Suprapubic skin (tissue), 4 donors: Measurements from ENCODE around the gene DNAJB14. TPM values are rescaled to one million over a fixed set of nuclear protein-coding genes. Genes with fewer than 3 reads are reported as not detected.

Source experiments
- DNase-seq, 2 donors: peaks; one replicate each; pipeline ENCODE4 v3.0.0-alpha.2; 2019; ENCODE audit warnings: low spot score in 2 of 2
- H3K27ac ChIP-seq: fragments of 200-600 bp; sonication (generic); one replicate; pipeline ENCODE4 v1.5.1; 2019
- H3K27me3 ChIP-seq: fragments of 200-600 bp; sonication (generic); one replicate; pipeline ENCODE4 v1.5.1; 2019
- H3K36me3 ChIP-seq: fragments of 200-600 bp; sonication (generic); one replicate; pipeline ENCODE4 v1.5.1; 2019
- H3K4me1 ChIP-seq: fragments of 200-600 bp; sonication (generic); one replicate; pipeline ENCODE4 v1.5.1; 2019
- H3K4me3 ChIP-seq: fragments of 200-600 bp; sonication (generic); one replicate; pipeline ENCODE4 v1.5.1; 2019; ENCODE audit warnings: mild to moderate bottlenecking
- H3K9me3 ChIP-seq: fragments of 200-600 bp; sonication (generic); one replicate; pipeline ENCODE4 v1.5.1; 2019
- EP300 ChIP-seq: sonication (generic); formaldehyde crosslinking; IDR thresholded peaks from one replicate; pipeline ENCODE4 v1.6.1; 2017; ENCODE audit warnings: antibody characterized with exemption
- POLR2A ChIP-seq, 2 donors: fragments of 450-650 bp; IDR thresholded peaks; one replicate each; pipeline ENCODE4 v1.6.1; 2017; ENCODE audit warnings: antibody characterized with exemption in 2 of 2, mild to moderate bottlenecking in 2 of 2, moderate library complexity in 2 of 2
- POLR2AphosphoS5 ChIP-seq, 3 donors: sonication (generic); formaldehyde crosslinking; IDR thresholded peaks; one replicate each; pipeline ENCODE4 v1.6.1; 2017; ENCODE audit warnings: antibody characterized with exemption in 3 of 3
- WGBS: methylation state at CpG from one replicate; pipeline ENCODE4 v1.1.5; 2018; 5-methylcytosine and 5-hydroxymethylcytosine counted together
- total RNA-seq, 4 donors: library from RNA; depleted of rRNA; stranded (reverse); fragments of >200 nt; gene quantifications; one replicate each; pipeline ENCODE4 v1.1.0, GENCODE V29; 2016
- TF ChIP-seq, protein P1 (sequence below), 2 donors: fragments of 200-600 bp in 1 of 2; fragments of 450-650 bp in 1 of 2; sonication (generic) in 1 of 2; IDR thresholded peaks; one replicate each; pipeline ENCODE4 v1.5.1; 2016 to 2019; ENCODE audit warnings: antibody characterized with exemption in 2 of 2, mild to moderate bottlenecking in 1 of 2, moderate library complexity in 1 of 2

DNAJB14 gene
- total RNA-seq = 10 to 100 TPM; 19.4 to 30.9 (median 19.8) TPM

DNA sequence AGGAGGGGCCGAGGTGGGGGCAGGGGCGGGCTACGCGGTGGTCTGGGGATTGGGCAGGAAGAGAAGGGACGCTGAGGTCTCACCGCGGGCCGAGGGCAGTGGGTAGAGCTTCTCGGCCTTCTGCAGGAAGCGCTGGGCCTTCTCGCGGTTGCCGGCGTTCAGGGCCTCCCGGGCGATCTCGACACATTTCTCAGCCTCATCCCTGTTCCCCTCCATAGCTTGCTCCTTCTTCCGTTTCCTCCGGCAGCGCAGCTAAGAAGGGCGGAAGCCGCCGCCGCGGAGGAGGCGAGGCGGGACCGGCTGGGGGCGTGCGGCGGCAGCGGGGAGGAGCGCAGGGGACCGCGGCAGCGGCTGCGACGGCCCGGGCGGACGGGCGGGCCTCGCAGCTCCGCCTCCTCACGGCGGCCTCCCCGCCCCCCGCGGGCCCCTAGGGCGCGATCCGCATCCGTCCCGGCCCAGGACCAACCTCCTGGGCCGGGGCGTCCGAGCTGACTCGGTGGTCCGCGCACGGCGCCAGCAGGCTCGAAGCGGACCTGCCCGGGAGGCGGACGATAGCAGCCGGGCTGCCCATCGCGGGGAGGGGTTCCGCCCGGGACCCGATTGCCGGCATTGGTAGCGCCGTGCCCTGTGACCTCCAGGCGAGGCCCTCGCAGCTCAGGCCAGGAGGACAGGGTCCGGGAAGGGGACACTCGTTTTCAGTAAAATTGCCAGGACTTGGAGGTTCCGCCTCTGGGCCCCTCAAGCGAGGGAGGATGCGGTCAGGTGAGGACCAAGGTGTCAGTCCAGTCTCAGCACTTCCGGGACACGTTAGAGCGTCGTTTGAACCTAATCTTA, at the start of gene DNAJB14:
Gene DNAJB14 (minus strand): TSS at position 263 of the 834 bp plus-strand sequence. CDS start 47 bp downstream, at position 216.
- WGBS = under 1% methylated on average over 33 of the region's 87 CpGs
- TF ChIP-seq POLR2A (IDR thresholded peaks at IDR 0.05) (peak in 1 of 2 donors; percentile 60), EP300 (no peak), POLR2AphosphoS5 (IDR thresholded peaks at IDR 0.05) (peak in 1 of 3 donors; percentile 44)
- TF ChIP-seq, protein P1, sequence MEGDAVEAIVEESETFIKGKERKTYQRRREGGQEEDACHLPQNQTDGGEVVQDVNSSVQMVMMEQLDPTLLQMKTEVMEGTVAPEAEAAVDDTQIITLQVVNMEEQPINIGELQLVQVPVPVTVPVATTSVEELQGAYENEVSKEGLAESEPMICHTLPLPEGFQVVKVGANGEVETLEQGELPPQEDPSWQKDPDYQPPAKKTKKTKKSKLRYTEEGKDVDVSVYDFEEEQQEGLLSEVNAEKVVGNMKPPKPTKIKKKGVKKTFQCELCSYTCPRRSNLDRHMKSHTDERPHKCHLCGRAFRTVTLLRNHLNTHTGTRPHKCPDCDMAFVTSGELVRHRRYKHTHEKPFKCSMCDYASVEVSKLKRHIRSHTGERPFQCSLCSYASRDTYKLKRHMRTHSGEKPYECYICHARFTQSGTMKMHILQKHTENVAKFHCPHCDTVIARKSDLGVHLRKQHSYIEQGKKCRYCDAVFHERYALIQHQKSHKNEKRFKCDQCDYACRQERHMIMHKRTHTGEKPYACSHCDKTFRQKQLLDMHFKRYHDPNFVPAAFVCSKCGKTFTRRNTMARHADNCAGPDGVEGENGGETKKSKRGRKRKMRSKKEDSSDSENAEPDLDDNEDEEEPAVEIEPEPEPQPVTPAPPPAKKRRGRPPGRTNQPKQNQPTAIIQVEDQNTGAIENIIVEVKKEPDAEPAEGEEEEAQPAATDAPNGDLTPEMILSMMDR (IDR thresholded peaks at IDR 0.05) = no peak
- peak; percentile 79 to 83 for DNase-seq
- Histone ChIP-seq H3K4me3 (peak within 1 kb of the TSS; percentile 93), H3K4me1 (peaks cover 41% of the 10 kb centered on the region), H3K9me3 (no peaks in the 10 kb centered on the region), H3K27me3 (no peaks in the 10 kb centered on the region), H3K27ac (peak within 1 kb of the TSS; percentile 93), H3K36me3 (no peaks in the 10 kb centered on the region)

DNA sequence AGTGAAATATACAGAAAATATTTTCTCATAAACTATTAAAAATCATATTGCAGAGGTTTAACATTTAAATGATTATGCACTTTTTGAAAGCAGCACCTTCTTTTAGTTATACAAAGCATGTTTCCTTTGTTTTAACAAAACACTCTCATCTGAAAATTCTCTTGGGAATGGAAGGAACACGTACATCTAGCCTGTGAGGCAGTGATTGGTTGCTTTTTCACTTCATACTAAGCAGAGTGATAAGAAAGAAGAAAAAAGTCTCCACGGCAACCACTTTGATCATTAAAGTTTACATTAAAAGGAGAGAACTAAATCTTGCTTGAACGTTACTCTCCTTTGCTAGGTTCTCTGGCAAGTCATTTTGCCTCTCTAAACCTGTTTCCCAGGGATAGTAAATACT, 45.3 kb upstream of the DNAJB14 start:
- Histone ChIP-seq H3K4me1 (no peaks in the 10 kb centered on the region), H3K27me3 (no peaks in the 10 kb centered on the region), H3K36me3 (no peaks in the 10 kb centered on the region), H3K9me3 (no peaks in the 10 kb centered on the region), H3K27ac (no peak overlapping the region), H3K4me3 (no peak overlapping the region)
- 54% methylated on average over 3 of the region's 3 CpGs for WGBS
- no peak for TF ChIP-seq POLR2AphosphoS5 (IDR thresholded peaks at IDR 0.05)
- TF ChIP-seq POLR2A (IDR thresholded peaks at IDR 0.05) = no peak
- TF ChIP-seq, protein P1 (IDR thresholded peaks at IDR 0.05) = no peak
- TF ChIP-seq EP300 = no peak
- no peak for DNase-seq

DNA sequence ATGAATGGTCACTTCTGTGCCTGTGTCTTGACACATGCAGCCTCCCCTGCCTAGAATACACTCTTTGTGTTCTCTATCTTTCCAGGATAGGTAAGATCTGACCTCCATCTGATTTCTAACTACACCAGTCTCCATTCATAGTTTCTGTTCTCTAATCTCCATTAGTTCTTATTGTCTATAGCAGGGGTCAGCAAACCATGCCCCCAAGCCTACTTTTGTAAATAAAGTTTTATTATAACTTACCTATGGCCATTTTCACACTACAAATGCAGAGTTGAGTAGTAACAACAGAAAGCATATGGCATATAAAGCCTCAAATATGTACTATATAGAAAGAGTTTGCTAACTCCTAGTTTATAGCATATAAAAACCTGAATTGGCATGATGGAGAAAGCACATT, 41.3 kb upstream of the DNAJB14 start:
- DNase-seq = no peak

DNA sequence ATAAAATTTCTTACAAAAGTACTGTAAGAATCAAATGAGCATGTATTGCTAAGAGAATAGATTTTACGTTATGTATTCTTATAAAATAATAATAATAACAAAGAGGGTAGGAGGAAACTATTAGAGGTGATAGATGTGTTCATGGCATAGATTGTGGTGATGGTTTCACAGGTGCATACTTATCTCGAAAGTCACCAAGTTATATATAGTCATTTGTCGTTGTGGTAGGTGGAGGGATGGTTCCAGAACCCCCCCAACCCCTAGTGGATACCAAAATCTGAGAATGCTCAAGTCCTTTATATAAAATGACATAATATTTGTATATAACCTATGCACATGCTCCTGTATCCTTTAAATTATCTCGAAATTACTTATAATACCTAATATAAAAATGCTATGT, 40.4 kb upstream of the DNAJB14 start:
- no peaks in the 10 kb centered on the region for H3K4me1 ChIP-seq
- no peak overlapping the region for H3K27ac ChIP-seq
- DNase-seq = no peak
- no peaks in the 10 kb centered on the region for H3K36me3 ChIP-seq
- no peaks in the 10 kb centered on the region for H3K9me3 ChIP-seq
- no peak overlapping the region for H3K4me3 ChIP-seq
- no peaks in the 10 kb centered on the region for H3K27me3 ChIP-seq
- 87% methylated on average over 4 of the region's 4 CpGs for WGBS
- TF ChIP-seq EP300 (no peak), POLR2AphosphoS5 (IDR thresholded peaks at IDR 0.05) (no peak), POLR2A (IDR thresholded peaks at IDR 0.05) (no peak)
- TF ChIP-seq, protein P1 (IDR thresholded peaks at IDR 0.05) = no peak

More for the DNA sequence above, 41.3 kb upstream of the DNAJB14 start:
- TF ChIP-seq POLR2A (IDR thresholded peaks at IDR 0.05) = no peak
- no peak for TF ChIP-seq POLR2AphosphoS5 (IDR thresholded peaks at IDR 0.05)
- no peak for TF ChIP-seq EP300
- TF ChIP-seq, protein P1 (IDR thresholded peaks at IDR 0.05) = no peak
- Histone ChIP-seq H3K4me1 (no peaks in the 10 kb centered on the region), H3K4me3 (no peak overlapping the region), H3K27me3 (no peaks in the 10 kb centered on the region), H3K36me3 (no peaks in the 10 kb centered on the region), H3K9me3 (no peaks in the 10 kb centered on the region), H3K27ac (no peak overlapping the region)

DNA sequence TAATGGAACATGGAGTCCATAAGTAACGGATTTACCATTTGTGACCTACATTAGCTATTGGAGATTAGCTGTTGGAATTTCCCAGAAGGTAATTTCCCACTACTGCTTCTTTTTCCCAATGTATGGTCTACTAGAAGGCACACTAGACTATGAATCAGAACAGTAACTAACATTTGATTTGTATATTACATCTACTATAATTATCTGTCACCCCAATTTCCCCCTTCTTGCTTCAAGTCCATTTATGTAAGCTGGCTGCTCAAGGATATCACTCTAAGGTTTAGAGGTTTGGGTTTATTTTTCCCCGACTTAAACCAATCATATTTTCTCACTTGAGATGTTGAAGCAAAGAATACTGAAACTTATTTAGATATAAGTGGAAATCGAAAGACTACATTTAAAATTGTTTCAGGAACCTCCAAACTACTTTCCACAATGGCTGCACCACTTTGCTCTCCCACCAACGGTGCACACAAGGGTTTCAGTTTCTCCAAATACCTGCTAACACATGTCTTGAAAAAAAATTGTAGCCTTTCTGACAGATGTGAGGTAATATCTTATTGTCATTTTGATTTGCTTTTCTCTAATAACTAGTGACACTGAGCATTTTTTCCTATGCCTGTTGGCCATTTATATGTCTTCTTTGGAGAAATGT, 37.0 kb upstream of the DNAJB14 start:
- Histone ChIP-seq H3K9me3 (no peaks in the 10 kb centered on the region), H3K36me3 (no peaks in the 10 kb centered on the region), H3K4me1 (no peaks in the 10 kb centered on the region), H3K27me3 (no peaks in the 10 kb centered on the region), H3K4me3 (no peak overlapping the region), H3K27ac (no peak overlapping the region)
- no peak for TF ChIP-seq EP300
- TF ChIP-seq POLR2A (IDR thresholded peaks at IDR 0.05) = no peak
- no peak for TF ChIP-seq POLR2AphosphoS5 (IDR thresholded peaks at IDR 0.05)
- TF ChIP-seq, protein P1 (IDR thresholded peaks at IDR 0.05) = no peak
- no peak for DNase-seq
- 80% methylated on average over 4 of the region's 4 CpGs for WGBS
